DND-41 (cell line): Measurements from ENCODE around the gene GARIN1A.
"Not testable (repeated sequence)": the region's sequence is repeated elsewhere in the genome, so short reads cannot be mapped to it uniquely, and the experiment has no call there.

Experiments
- ATAC-seq: fragments of 200-7000 bp; cut with Tn5 transposase; 3 replicates; pipeline ENCODE4 v1.9.1; 2021; ENCODE audit warnings: low read depth; ENCODE audit not compliant: insufficient read depth
- DNase-seq: peaks from one replicate; pipeline ENCODE4 v3.0.0-alpha.2; 2020
- H2AFZ ChIP-seq: 2 replicates; pipeline ENCODE4 v1.6.0; 2012; ENCODE audit warnings: low read depth, low read length
- H3K27ac ChIP-seq: 2 replicates; pipeline ENCODE4 v1.5.1; 2012; ENCODE audit warnings: low read length, inconsistent platforms
- H3K27me3 ChIP-seq: fragments of 200-600 bp; sonication (generic); 2 replicates; pipeline ENCODE4 v1.6.0; 2012; ENCODE audit warnings: low read length, mild to moderate bottlenecking, inconsistent platforms; ENCODE audit not compliant: insufficient read depth, poor library complexity
- H3K36me3 ChIP-seq: 2 replicates; pipeline ENCODE4 v1.5.1; 2012; ENCODE audit warnings: low read length, inconsistent platforms; ENCODE audit not compliant: insufficient read depth
- H3K4me1 ChIP-seq: 2 replicates; pipeline ENCODE4 v1.5.1; 2012; ENCODE audit warnings: mild to moderate bottlenecking, low read length; ENCODE audit not compliant: insufficient read depth
- H3K4me2 ChIP-seq: 2 replicates; pipeline ENCODE4 v1.6.0; 2012; ENCODE audit warnings: mild to moderate bottlenecking, moderate library complexity, low read length, inconsistent platforms; ENCODE audit not compliant: insufficient read depth
- H3K4me3 ChIP-seq, 2 experiments: fragments of 200-600 bp in 1 of 2; shearing (Covaris generic) in 1 of 2; 2 replicates each; pipeline ENCODE4 v1.5.1; 2012 to 2016; ENCODE audit warnings: inconsistent platforms in 2 of 2, low read length in 2 of 2, mild to moderate bottlenecking in 2 of 2, low read depth in 1 of 2, moderate library complexity in 1 of 2
- H3K79me2 ChIP-seq: 2 replicates; pipeline ENCODE4 v1.6.0; 2012; ENCODE audit warnings: low read length, inconsistent platforms; ENCODE audit not compliant: insufficient read depth
- H3K9ac ChIP-seq: 2 replicates; pipeline ENCODE4 v1.6.0; 2012; ENCODE audit warnings: low read depth, mild to moderate bottlenecking, inconsistent platforms, low read length, moderate library complexity
- H3K9me3 ChIP-seq: 2 replicates; pipeline ENCODE4 v1.5.1; 2012; ENCODE audit warnings: low read length, moderate library complexity, mild to moderate bottlenecking, inconsistent platforms; ENCODE audit not compliant: insufficient read depth, severe bottlenecking
- H4K20me1 ChIP-seq: 2 replicates; pipeline ENCODE4 v1.6.0; 2012; ENCODE audit warnings: low read length; ENCODE audit not compliant: insufficient read depth
- EZH2 ChIP-seq: IDR thresholded peaks from 3 replicates; pipeline ENCODE4 v1.6.1; 2012; ENCODE audit warnings: borderline replicate concordance, low read depth, mild to moderate bottlenecking, moderate library complexity, low read length, inconsistent platforms; ENCODE audit not compliant: severe bottlenecking
- TF ChIP-seq, protein P1 (sequence below): IDR thresholded peaks from 2 replicates; pipeline ENCODE4 v1.5.1; 2012; ENCODE audit warnings: borderline replicate concordance, low read length, moderate library complexity, mild to moderate bottlenecking; ENCODE audit not compliant: poor library complexity, severe bottlenecking; ENCODE audit errors: extremely low read depth

The GARIN1A gene

DNA sequence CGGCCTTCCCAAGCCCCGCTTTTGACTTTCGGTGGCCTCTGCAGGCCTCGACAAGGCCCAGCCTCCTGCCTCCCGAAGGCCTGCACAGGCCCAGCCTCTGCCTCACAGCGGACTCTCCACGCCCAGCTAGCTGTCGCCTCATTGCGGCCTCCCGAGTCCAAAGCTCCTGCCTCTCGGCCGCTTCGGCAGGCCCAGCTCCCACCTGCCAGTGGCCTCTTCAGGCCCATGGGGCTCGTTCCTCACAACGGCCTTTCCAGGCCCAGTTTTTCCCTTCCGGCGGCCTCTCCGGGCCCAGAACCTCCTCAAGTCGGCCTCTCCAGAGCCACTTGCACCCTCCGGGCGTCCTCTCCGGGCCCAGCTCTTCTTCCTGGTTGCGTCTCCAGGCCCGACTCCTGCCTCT lies 19.5 kb upstream of the GARIN1A start:
- not testable (repeated sequence) for H3K4me3 ChIP-seq, DNase-seq, H3K9ac ChIP-seq, H3K9me3 ChIP-seq, H2AFZ ChIP-seq, H4K20me1 ChIP-seq, ATAC-seq, H3K27me3 ChIP-seq, H3K27ac ChIP-seq, H3K4me2 ChIP-seq, H3K4me1 ChIP-seq, H3K79me2 ChIP-seq
- peaks cover 16% of the 10 kb centered on the region for H3K36me3 ChIP-seq

- not testable (repeated sequence) for H3K9ac ChIP-seq, H3K4me2 ChIP-seq, H4K20me1 ChIP-seq, H3K27ac ChIP-seq, DNase-seq, H2AFZ ChIP-seq, ATAC-seq, H3K9me3 ChIP-seq, H3K4me3 ChIP-seq, H3K79me2 ChIP-seq, H3K27me3 ChIP-seq, H3K4me1 ChIP-seq
- peaks cover 16% of the 10 kb centered on the region for H3K36me3 ChIP-seq
Measured at GRCh38 chr7:128653197-128653596, 18.9 kb upstream of the GARIN1A start.

DNA sequence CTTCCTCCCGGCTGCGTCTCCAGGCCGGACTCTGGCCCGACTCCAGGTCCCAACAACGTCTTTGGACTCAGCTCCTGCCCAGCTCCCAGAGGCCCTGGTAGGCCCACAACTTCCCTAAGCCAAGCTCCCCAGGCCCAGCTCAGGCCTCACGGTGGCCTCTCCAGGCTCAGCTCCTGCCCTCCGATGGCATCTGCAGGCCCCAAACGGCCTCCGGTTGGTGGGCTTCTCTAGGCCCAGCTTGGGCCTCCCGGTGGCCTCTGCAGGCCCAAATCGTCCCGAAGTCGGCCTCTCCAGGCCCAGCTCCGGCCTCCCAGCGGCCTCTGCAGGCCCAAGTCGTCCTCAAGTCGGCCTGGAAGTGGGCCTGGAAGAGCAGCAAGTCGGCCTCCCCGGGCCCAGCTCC lies 18.0 kb upstream of the GARIN1A start:
- not testable (repeated sequence) for H3K9me3 ChIP-seq, H3K4me3 ChIP-seq, H3K27ac ChIP-seq, H3K9ac ChIP-seq, H3K4me1 ChIP-seq, H3K79me2 ChIP-seq, DNase-seq, H2AFZ ChIP-seq, H4K20me1 ChIP-seq, H3K4me2 ChIP-seq, ATAC-seq, H3K27me3 ChIP-seq
- H3K36me3 ChIP-seq: peaks cover 16% of the 10 kb centered on the region

- H3K9me3 ChIP-seq: not testable (repeated sequence)
Measured at GRCh38 chr7:128654501-128654900, 17.6 kb upstream of the GARIN1A start.

DNA sequence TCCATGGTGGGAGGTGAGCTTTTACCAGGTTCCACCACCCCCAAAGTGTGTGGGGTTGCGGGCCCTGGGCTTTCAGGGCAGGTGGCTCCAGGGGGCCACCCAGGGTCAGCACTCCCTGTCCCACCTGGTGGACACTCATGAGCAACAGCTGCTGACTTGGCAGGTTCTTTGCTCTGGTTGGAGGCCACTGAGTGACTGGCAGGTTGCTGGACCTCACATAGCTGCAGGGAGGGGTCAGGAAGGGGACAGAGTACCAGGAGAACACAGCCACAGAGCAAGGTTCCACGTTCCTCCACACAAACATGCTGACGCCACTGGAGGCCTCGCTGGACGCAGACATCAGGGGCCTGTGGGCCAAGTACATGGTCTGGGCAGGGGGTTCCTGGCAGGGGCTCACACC lies 13.7 kb upstream of the GARIN1A start:
- H3K9ac ChIP-seq, H3K4me1 ChIP-seq, H2AFZ ChIP-seq, H3K27ac ChIP-seq, DNase-seq, H3K36me3 ChIP-seq, H3K27me3 ChIP-seq, ATAC-seq, H3K4me2 ChIP-seq, H3K9me3 ChIP-seq, H3K79me2 ChIP-seq, H3K4me3 ChIP-seq, H4K20me1 ChIP-seq: not testable (repeated sequence)

More at GRCh38 chr7:128654501-128654900, 17.6 kb upstream of the GARIN1A start:
- H3K4me2 ChIP-seq, H3K79me2 ChIP-seq, ATAC-seq, H4K20me1 ChIP-seq, H3K27ac ChIP-seq, H3K9ac ChIP-seq, DNase-seq, H3K4me3 ChIP-seq, H3K4me1 ChIP-seq, H3K27me3 ChIP-seq, H2AFZ ChIP-seq: not testable (repeated sequence)
- H3K36me3 ChIP-seq: peaks cover 16% of the 10 kb centered on the region

DNA sequence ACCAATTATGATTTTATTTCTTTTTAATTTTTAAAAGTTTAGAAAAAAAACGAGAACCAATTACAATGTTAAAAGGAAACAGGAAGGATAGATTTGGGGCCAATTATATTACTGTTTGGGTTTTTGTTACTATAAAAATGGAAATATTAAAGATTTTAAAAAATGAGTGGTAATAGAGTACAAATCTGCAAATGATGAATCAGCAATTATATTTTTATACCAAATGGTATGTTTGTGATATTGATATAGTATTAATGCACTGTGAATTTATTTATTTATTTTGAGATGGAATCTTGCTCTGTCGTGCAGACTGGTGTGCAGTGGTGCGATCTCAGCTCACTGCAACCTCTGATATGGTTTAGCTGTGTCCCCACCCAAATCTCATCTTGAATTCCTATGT lies 11.5 kb upstream of the GARIN1A start:
- no peak for TF ChIP-seq EZH2
- TF ChIP-seq, protein P1, sequence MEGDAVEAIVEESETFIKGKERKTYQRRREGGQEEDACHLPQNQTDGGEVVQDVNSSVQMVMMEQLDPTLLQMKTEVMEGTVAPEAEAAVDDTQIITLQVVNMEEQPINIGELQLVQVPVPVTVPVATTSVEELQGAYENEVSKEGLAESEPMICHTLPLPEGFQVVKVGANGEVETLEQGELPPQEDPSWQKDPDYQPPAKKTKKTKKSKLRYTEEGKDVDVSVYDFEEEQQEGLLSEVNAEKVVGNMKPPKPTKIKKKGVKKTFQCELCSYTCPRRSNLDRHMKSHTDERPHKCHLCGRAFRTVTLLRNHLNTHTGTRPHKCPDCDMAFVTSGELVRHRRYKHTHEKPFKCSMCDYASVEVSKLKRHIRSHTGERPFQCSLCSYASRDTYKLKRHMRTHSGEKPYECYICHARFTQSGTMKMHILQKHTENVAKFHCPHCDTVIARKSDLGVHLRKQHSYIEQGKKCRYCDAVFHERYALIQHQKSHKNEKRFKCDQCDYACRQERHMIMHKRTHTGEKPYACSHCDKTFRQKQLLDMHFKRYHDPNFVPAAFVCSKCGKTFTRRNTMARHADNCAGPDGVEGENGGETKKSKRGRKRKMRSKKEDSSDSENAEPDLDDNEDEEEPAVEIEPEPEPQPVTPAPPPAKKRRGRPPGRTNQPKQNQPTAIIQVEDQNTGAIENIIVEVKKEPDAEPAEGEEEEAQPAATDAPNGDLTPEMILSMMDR: no peak
- ATAC-seq: no peak
- Histone ChIP-seq H4K20me1 (no peaks in the 10 kb centered on the region), H3K4me2 (no peak overlapping the region), H3K27ac (no peak overlapping the region), H3K4me1 (no peaks in the 10 kb centered on the region), H2AFZ (no peak overlapping the region), H3K9me3 (peaks cover 8% of the 10 kb centered on the region), H3K27me3 (no peaks in the 10 kb centered on the region), H3K36me3 (peaks cover 4% of the 10 kb centered on the region; the same call in 1 of the 2 replicates), H3K79me2 (no peaks in the 10 kb centered on the region), H3K9ac (no peak overlapping the region), H3K4me3 (no peak overlapping the region)
- DNase-seq: no peak
